ENCODE data around the gene BEND7. TPM values are rescaled to one million over a fixed set of nuclear protein-coding genes. Genes with fewer than 3 reads are reported as not detected.

The BEND7 gene
- total and polyA plus RNA-seq, 2 of the 4 experiments (the other 2 are of a cell fraction) = 2.3 to 3.5 TPM

GRCh38 chr10:13458687-13459012, 70.2 kb downstream of the BEND7 start:
- POLR2A ChIA-PET (ENCODE audit: unreplicated experiment) = no interaction called here
- no TSS peak for BruUV-seq (replicated peaks)
- no peak overlapping the region for H2AFZ ChIP-seq (replicated peaks; ENCODE audit: low read length, poor library complexity)
- intact Hi-C loops (cut with micrococcal nuclease) = no loop called here
- H4K91ac ChIP-seq (ENCODE audit: insufficient read depth, low read depth, low read length) = no peak overlapping the region
- WGBS, 2 experiments (ENCODE audit: extremely low coverage in 2 of 2, insufficient read length in 1 of 2) = no CpG with 5 or more reads among the region's 4 CpGs
- H3K4me3 ChIP-seq (ENCODE audit: insufficient read depth, low read depth, low read length) = no peak overlapping the region
- no peak overlapping the region for H3K23ac ChIP-seq (ENCODE audit: low read depth, low read length)
- H2BK15ac ChIP-seq (ENCODE audit: low read depth, low read length) = no peak overlapping the region
- H2AK5ac ChIP-seq (ENCODE audit: low read depth, low read length) = no peak overlapping the region
- DNase-seq (no peak), ATAC-seq (ENCODE audit: low read depth) (no peak)
- no peak overlapping the region for H3K27ac ChIP-seq (ENCODE audit: insufficient read depth, low read length)
- H3K27me3 ChIP-seq (ENCODE audit: control insufficient read depth, insufficient read depth, low read length) = no peaks in the 10 kb centered on the region
- H2AK9ac ChIP-seq (replicated peaks; ENCODE audit: low read depth, low read length, poor library complexity) = no peak overlapping the region
- no peaks in the 10 kb centered on the region for H4K20me1 ChIP-seq (ENCODE audit: insufficient read depth, low read length)
- H3K18ac ChIP-seq (ENCODE audit: low read depth, low read length) = no peak overlapping the region
- dilution Hi-C loops (cut with HindIII; ENCODE audit: low sequenced_read_pairs, unreplicated experiment) = no loop called here
- no peak overlapping the region for H4K5ac ChIP-seq (ENCODE audit: low read depth, low read length)
- H3K79me1 ChIP-seq (ENCODE audit: low read depth in 1 of 2, low read length in 2 of 2) = no peaks in the 10 kb centered on the region
- H3K9me3 ChIP-seq (ENCODE audit: control insufficient read depth, insufficient read depth, low read length) = peaks cover 3% of the 10 kb centered on the region; the same call in 1 of the 2 replicates
- CTCF ChIA-PET = no interaction called here
- no peak overlapping the region for H3K14ac ChIP-seq (replicated peaks; ENCODE audit: low read depth, low read length)
- no peak overlapping the region for H3K9ac ChIP-seq (ENCODE audit: low read depth, low read length)
- no peak overlapping the region for H3K4ac ChIP-seq (ENCODE audit: low read depth, low read length)
- H2BK5ac ChIP-seq (ENCODE audit: low read depth, low read length, poor library complexity, severe bottlenecking) = no peak overlapping the region
- no peak for TF ChIP-seq MAZ (IDR thresholded peaks at IDR 0.05; ENCODE audit: borderline replicate concordance, low read depth, low read length)
- no peak for TF ChIP-seq RFX5 (IDR thresholded peaks at IDR 0.05; ENCODE audit: low read depth, low read length)
- H2BK20ac ChIP-seq (ENCODE audit: low read depth, low read length) = no peak overlapping the region
- H3K36me3 ChIP-seq (ENCODE audit: control insufficient read depth, insufficient read depth, low read length) = no peaks in the 10 kb centered on the region
- H2BK120ac ChIP-seq (ENCODE audit: low read depth, low read length) = no peak overlapping the region
- in situ Hi-C loops (cut with MboI; ENCODE audit: low sequenced_read_pairs) = no loop called here
- H4K8ac ChIP-seq (ENCODE audit: low read depth in 2 of 2, low read length in 2 of 2) = no peak overlapping the region
- no peaks in the 10 kb centered on the region for H3K4me1 ChIP-seq (ENCODE audit: control insufficient read depth, insufficient read depth, low read length)
- H3K9me1 ChIP-seq (ENCODE audit: insufficient read depth, low read length) = 0 out of 2 replicates have a peak, but pooled peaks cover 3% of the 10 kb centered on the region
- no peak overlapping the region for H3K56ac ChIP-seq (ENCODE audit: extremely low read depth, insufficient read depth, low read length)
- no peak overlapping the region for H3K4me2 ChIP-seq (ENCODE audit: low read depth, low read length)

All from IMR-90 (cell line).